Measurements from ENCODE around the gene FOXO4.

The FOXO4 gene

GRCh38 chrX:71147496-71148277 lies 52.0 kb downstream of the FOXO4 start:
- no peak for DNase-seq

- DNase-seq = no peak
Measured at GRCh38 chrX:71148278-71148663, 52.6 kb downstream of the FOXO4 start.

- DNase-seq = no peak
Measured at GRCh38 chrX:71151366-71151765, 55.7 kb downstream of the FOXO4 start.
